Adipocyte (in vitro differentiated cells): ENCODE results near the gene ARVCF.

Experiments
- DNase-seq: peaks from one replicate; pipeline ENCODE4 v3.0.0-alpha.2; 2015; ENCODE audit warnings: low read depth
- H3K27me3 ChIP-seq: replicated peaks from 2 replicates; pipeline ENCODE4 v1.7.0; 2013; ENCODE audit warnings: mild to moderate bottlenecking, low read length, moderate library complexity; ENCODE audit not compliant: control insufficient read depth, insufficient read depth
- H3K36me3 ChIP-seq: 2 replicates; pipeline ENCODE4 v1.7.0; 2013; ENCODE audit warnings: low read length, mild to moderate bottlenecking, moderate library complexity; ENCODE audit not compliant: control insufficient read depth, insufficient read depth, severe bottlenecking
- H3K4me1 ChIP-seq: 2 replicates; pipeline ENCODE4 v1.7.0; 2013; ENCODE audit warnings: mild to moderate bottlenecking, low read length, moderate library complexity; ENCODE audit not compliant: control insufficient read depth, insufficient read depth
- H3K4me3 ChIP-seq: 2 replicates; pipeline ENCODE4 v1.7.0; 2013; ENCODE audit warnings: mild to moderate bottlenecking, low read length, moderate library complexity
- H3K9ac ChIP-seq: 2 replicates; pipeline ENCODE4 v1.7.0; 2013; ENCODE audit warnings: mild to moderate bottlenecking, low read length, moderate library complexity
- H3K9me3 ChIP-seq: 2 replicates; pipeline ENCODE4 v1.7.0; 2013; ENCODE audit warnings: mild to moderate bottlenecking, low read length, moderate library complexity; ENCODE audit not compliant: control insufficient read depth

Gene ARVCF

GRCh38 chr22:20018001-20018400 lies 1.4 kb upstream of the ARVCF start:
- peaks cover 17% of the 10 kb centered on the region for H3K4me1 ChIP-seq
- H3K36me3 ChIP-seq, result no peaks in the 10 kb centered on the region
- H3K9ac ChIP-seq, result no peak overlapping the region
- peaks cover 19% of the 10 kb centered on the region for H3K27me3 ChIP-seq
- no peak overlapping the region for H3K4me3 ChIP-seq
- no peaks in the 10 kb centered on the region for H3K9me3 ChIP-seq
- no peak for DNase-seq

GRCh38 chr22:20017622-20017958 lies 967 bp upstream of the ARVCF start:
- Histone ChIP-seq H3K9me3 (no peaks in the 10 kb centered on the region), H3K9ac (no peak overlapping the region), H3K36me3 (no peaks in the 10 kb centered on the region), H3K4me3 (no peak overlapping the region), H3K4me1 (peaks cover 15% of the 10 kb centered on the region), H3K27me3 (peaks cover 19% of the 10 kb centered on the region)
- DNase-seq, result no peak

GRCh38 chr22:20015971-20016733 lies 471 bp downstream of the ARVCF start:
- H3K4me3 ChIP-seq, result peak overlapping the region; percentile 83
- H3K9me3 ChIP-seq, result no peaks in the 10 kb centered on the region
- H3K4me1 ChIP-seq, result peaks cover 4% of the 10 kb centered on the region
- DNase-seq, result peak; percentile 58
- H3K36me3 ChIP-seq, result no peaks in the 10 kb centered on the region
- H3K9ac ChIP-seq, result peak overlapping the region; percentile 29
- peaks cover 19% of the 10 kb centered on the region for H3K27me3 ChIP-seq

- Histone ChIP-seq H3K4me3 (no peak overlapping the region), H3K27me3 (peaks cover 19% of the 10 kb centered on the region)
- DNase-seq, result no peak
These were observed 1.4 kb downstream of the ARVCF start for GRCh38 chr22:20015187-20015625.

GRCh38 chr22:20014526-20015186 lies 2.0 kb downstream of the ARVCF start:
- Histone ChIP-seq H3K9ac (no peak overlapping the region), H3K4me1 (no peaks in the 10 kb centered on the region), H3K27me3 (peaks cover 20% of the 10 kb centered on the region), H3K4me3 (no peak overlapping the region), H3K9me3 (no peaks in the 10 kb centered on the region), H3K36me3 (no peaks in the 10 kb centered on the region)
- no peak for DNase-seq

More at GRCh38 chr22:20015187-20015625, 1.4 kb downstream of the ARVCF start:
- Histone ChIP-seq H3K9me3 (no peaks in the 10 kb centered on the region), H3K36me3 (no peaks in the 10 kb centered on the region), H3K4me1 (no peaks in the 10 kb centered on the region), H3K9ac (no peak overlapping the region)

- Histone ChIP-seq H3K9ac (no peak overlapping the region), H3K4me3 (no peak overlapping the region), H3K27me3 (peaks cover 28% of the 10 kb centered on the region), H3K4me1 (no peaks in the 10 kb centered on the region), H3K36me3 (no peaks in the 10 kb centered on the region), H3K9me3 (no peaks in the 10 kb centered on the region)
- peak; percentile 77 for DNase-seq
These were observed 3.2 kb downstream of the ARVCF start for GRCh38 chr22:20013382-20013871.

- no peak for DNase-seq
- no peaks in the 10 kb centered on the region for H3K36me3 ChIP-seq
- peaks cover 23% of the 10 kb centered on the region for H3K27me3 ChIP-seq
- no peaks in the 10 kb centered on the region for H3K9me3 ChIP-seq
- H3K4me1 ChIP-seq, result no peaks in the 10 kb centered on the region
- H3K9ac ChIP-seq, result no peak overlapping the region
- no peak overlapping the region for H3K4me3 ChIP-seq
These were observed 3.8 kb downstream of the ARVCF start for GRCh38 chr22:20012741-20013331.

GRCh38 chr22:20011993-20012740 lies 4.5 kb downstream of the ARVCF start:
- Histone ChIP-seq H3K36me3 (no peaks in the 10 kb centered on the region), H3K9me3 (no peaks in the 10 kb centered on the region), H3K4me1 (no peaks in the 10 kb centered on the region), H3K4me3 (no peak overlapping the region), H3K27me3 (peaks cover 16% of the 10 kb centered on the region), H3K9ac (no peak overlapping the region)
- no peak for DNase-seq

GRCh38 chr22:20011123-20011992 lies 5.3 kb downstream of the ARVCF start:
- Histone ChIP-seq H3K4me3 (no peak overlapping the region), H3K9me3 (no peaks in the 10 kb centered on the region), H3K27me3 (peaks cover 15% of the 10 kb centered on the region), H3K9ac (no peak overlapping the region), H3K36me3 (no peaks in the 10 kb centered on the region), H3K4me1 (no peaks in the 10 kb centered on the region)
- no peak for DNase-seq

- Histone ChIP-seq H3K36me3 (no peaks in the 10 kb centered on the region), H3K4me3 (no peak overlapping the region), H3K9me3 (no peaks in the 10 kb centered on the region), H3K4me1 (no peaks in the 10 kb centered on the region), H3K27me3 (peaks cover 13% of the 10 kb centered on the region), H3K9ac (no peak overlapping the region)
- no peak for DNase-seq
These were observed 6.1 kb downstream of the ARVCF start for GRCh38 chr22:20010307-20011122.
